Endothelial cell of umbilical vein (primary cell): ENCODE measurements around the gene CISH. TPM values are rescaled to one million over a fixed set of nuclear protein-coding genes. Genes with fewer than 3 reads are reported as not detected.

Experiments used
- BruUV-seq: library from RNA; stranded (reverse); fragments of 400-500 nt; replicated peaks from 2 replicates; lab custom pipeline; 2021; lab: Mats Ljungman, UMichigan
- CTCF ChIA-PET: fragments of 300-600, 350-600 bp; sonication (Branson Sonifier 250); formaldehyde crosslinking; loops from one replicate; lab custom pipeline; 2021; ENCODE audit warnings: antibody characterized with exemption, inconsistent platforms; lab: Charles Lee
- POLR2A ChIA-PET: fragments of 300-600, 350-600 bp; sonication (Branson Sonifier 250); formaldehyde crosslinking; loops from one replicate; lab custom pipeline; 2021; ENCODE audit warnings: antibody characterized with exemption, inconsistent platforms; lab: Charles Lee
- DNase-seq: peaks from one replicate; pipeline ENCODE4 v3.0.0-alpha.2; 2011; ENCODE audit warnings: low read depth, low spot score
- FAIRE-seq: peaks from 2 replicates; lab custom pipeline; 2011; peaks lifted over from hg19 to GRCh38; lab: Jason Lieb, UNC
- H2AFZ ChIP-seq: 2 replicates; pipeline ENCODE4 v1.6.0; 2012; ENCODE audit warnings: low read depth, low read length, control low read depth, inconsistent platforms
- H3K27ac ChIP-seq: 2 replicates; pipeline ENCODE4 v1.5.1; 2011; ENCODE audit warnings: low read depth, mild to moderate bottlenecking, control low read depth, low read length, moderate library complexity; ENCODE audit not compliant: insufficient read depth
- H3K27me3 ChIP-seq, 2 experiments: 2 replicates each; pipeline versions ENCODE4 v1.6.0 to v1.6.1; 2011; ENCODE audit warnings: low read length in 2 of 2, mixed read lengths in 1 of 2; ENCODE audit not compliant: control insufficient read depth in 2 of 2, insufficient read depth in 2 of 2
- H3K36me3 ChIP-seq, 2 experiments: 2 replicates in 1 of 2; 3 replicates in 1 of 2; pipeline ENCODE4 v1.5.1; 2011; ENCODE audit warnings: low read length in 2 of 2, mild to moderate bottlenecking in 1 of 2, moderate library complexity in 1 of 2; ENCODE audit not compliant: control insufficient read depth in 2 of 2, insufficient read depth in 2 of 2; ENCODE audit errors: extremely low read depth in 1 of 2
- H3K4me1 ChIP-seq: 3 replicates; pipeline ENCODE4 v1.5.1; 2011; ENCODE audit warnings: mild to moderate bottlenecking, low read length; ENCODE audit not compliant: control insufficient read depth, insufficient read depth; ENCODE audit errors: extremely low read depth
- H3K4me2 ChIP-seq: 2 replicates; pipeline ENCODE4 v1.6.1; 2011; ENCODE audit warnings: low read length, control low read depth, mixed read lengths; ENCODE audit not compliant: insufficient read depth
- H3K4me3 ChIP-seq, 3 experiments: fragments of 200-600 bp in 1 of 3; sonication (generic), shearing (Covaris generic) in 1 of 3; replicated peaks in 1 of 3; 2 replicates each; pipeline ENCODE4 v1.5.1; 2011 to 2016; ENCODE audit warnings: control low read depth in 3 of 3, low read length in 3 of 3, mild to moderate bottlenecking in 2 of 3, inconsistent platforms in 1 of 3, low read depth in 1 of 3, moderate library complexity in 1 of 3; ENCODE audit not compliant: insufficient read depth in 1 of 3
- H3K79me2 ChIP-seq: 2 replicates; pipeline ENCODE4 v1.6.0; 2012; ENCODE audit warnings: low read length, inconsistent platforms; ENCODE audit not compliant: control insufficient read depth, insufficient read depth
- H3K9ac ChIP-seq: replicated peaks from 2 replicates; pipeline ENCODE3; 2011; ENCODE audit warnings: low read length, control low read depth; ENCODE audit not compliant: insufficient read depth; ENCODE audit errors: extremely low read depth
- H3K9me1 ChIP-seq: replicated peaks from 3 replicates; pipeline ENCODE4 v1.6.0; 2011; ENCODE audit warnings: mild to moderate bottlenecking, low read length; ENCODE audit not compliant: control insufficient read depth, insufficient read depth; ENCODE audit errors: extremely low read depth
- H3K9me3 ChIP-seq: replicated peaks from 2 replicates; pipeline ENCODE4 v1.5.1; 2012; ENCODE audit warnings: low read length, inconsistent platforms; ENCODE audit not compliant: control insufficient read depth, insufficient read depth
- H4K20me1 ChIP-seq: replicated peaks from 2 replicates; pipeline ENCODE3; 2011; ENCODE audit warnings: mild to moderate bottlenecking, low read length; ENCODE audit not compliant: control insufficient read depth, insufficient read depth; ENCODE audit errors: extremely low read depth
- EZH2 ChIP-seq: IDR thresholded peaks from 2 replicates; pipeline ENCODE4 v1.6.1; 2012; ENCODE audit warnings: borderline replicate concordance, low read depth, mild to moderate bottlenecking, moderate library complexity, low read length, inconsistent platforms; ENCODE audit not compliant: severe bottlenecking
- FOS ChIP-seq: IDR thresholded peaks from 2 replicates; pipeline ENCODE4 v1.6.1; 2011; ENCODE audit warnings: mild to moderate bottlenecking, low read length, moderate library complexity, borderline replicate concordance; ENCODE audit not compliant: insufficient read depth
- GATA2 ChIP-seq: IDR thresholded peaks from 2 replicates; pipeline ENCODE4 v1.7.0; 2011; ENCODE audit warnings: low read depth, mild to moderate bottlenecking, moderate library complexity, mixed read lengths, low read length; ENCODE audit not compliant: insufficient read length, insufficient read depth
- MYC ChIP-seq: IDR thresholded peaks from one replicate; pipeline ENCODE4 v1.6.1; 2011; ENCODE audit warnings: mild to moderate bottlenecking, low read depth, low read length
- POLR2A ChIP-seq: IDR thresholded peaks from 2 replicates; pipeline ENCODE4 v1.6.1; 2012; ENCODE audit warnings: low read depth, mild to moderate bottlenecking, control low read depth, low read length
- POLR2AphosphoS5 ChIP-seq: IDR thresholded peaks from 2 replicates; pipeline ENCODE4 v1.6.1; 2012; ENCODE audit warnings: low read depth, mild to moderate bottlenecking, control low read depth, low read length, moderate library complexity; ENCODE audit not compliant: insufficient read depth
- dilution Hi-C: fragments of 300-500 bp; cut with MboI; formaldehyde crosslinking; loops from one replicate; pipeline ENCODE4 v1.15.0; 2019; ENCODE audit warnings: low sequenced_read_pairs; ENCODE audit not compliant: extremely low pct_ligation_motif_present
- intact Hi-C: fragments of 100-400 bp; cut with micrococcal nuclease; formaldehyde crosslinking; loops from one replicate; pipeline ENCODE4 v1.10.0; 2022
- polyA plus RNA-seq, 4 experiments: library from polyadenylated mRNA; depleted of rRNA in 3 of 4; stranded (reverse) in 3 of 4; unstranded in 1 of 4; fragments of >200 nt; gene quantifications; 2 replicates each; pipeline versions ENCODE4 v1.2.1 to v1.2.3, GENCODE V29; 2011 to 2012; ENCODE audit warnings: missing spikeins in 1 of 4
- total RNA-seq: library from RNA; stranded (reverse); gene quantifications from 2 replicates; pipeline ENCODE4 v1.2.3, GENCODE V29; 2021
- TF ChIP-seq, protein P1 (sequence below): IDR thresholded peaks from 2 replicates; pipeline ENCODE4 v1.6.1; 2011; ENCODE audit not compliant: insufficient read depth, insufficient read length
- TF ChIP-seq, protein P2 (sequence below), 2 donors: IDR thresholded peaks; 1 replicate in 1 of 2; 2 replicates in 1 of 2; pipeline ENCODE4 v1.5.1; 2011; ENCODE audit warnings: low read length in 2 of 2, mild to moderate bottlenecking in 2 of 2, moderate library complexity in 2 of 2, control low read depth in 1 of 2, inconsistent platforms in 1 of 2, low read depth in 1 of 2; ENCODE audit not compliant: insufficient read depth in 1 of 2; ENCODE audit errors: extremely low read depth in 1 of 2

CISH gene
- total and polyA plus RNA-seq, 2 donors (not counting 3 experiments of a cell fraction or from before 2014, with no cell fraction given), result 2.2 to 4.1 TPM

DNA sequence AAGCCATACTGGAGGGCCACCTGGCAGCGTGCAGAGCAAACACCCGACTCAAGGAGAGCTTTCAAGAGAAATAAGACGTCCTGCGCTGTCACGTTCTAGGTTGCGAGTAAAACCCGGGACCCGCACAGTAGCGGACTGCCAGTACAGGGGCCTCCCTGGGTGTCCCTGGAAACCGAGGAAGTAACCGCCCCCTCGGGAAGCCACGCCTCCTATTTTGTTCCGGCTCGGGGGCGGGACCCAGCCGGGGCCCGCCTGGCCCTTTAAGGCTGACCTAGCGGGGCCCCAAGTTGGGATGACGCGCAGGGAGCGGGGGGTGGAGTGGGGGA, 5.2 kb upstream of the CISH start:
- POLR2A ChIA-PET, result no interaction called here

More for the DNA sequence above, 5.2 kb upstream of the CISH start:
- H2AFZ ChIP-seq, result peak overlapping the region; percentile 99
- H3K4me1 ChIP-seq, result peaks cover 22% of the 10 kb centered on the region
- H3K36me3 ChIP-seq, result no peaks in the 10 kb centered on the region
- H3K9me1 ChIP-seq, result no peaks in the 10 kb centered on the region
- no peak overlapping the region for H3K27ac ChIP-seq
- TF ChIP-seq, protein P1, sequence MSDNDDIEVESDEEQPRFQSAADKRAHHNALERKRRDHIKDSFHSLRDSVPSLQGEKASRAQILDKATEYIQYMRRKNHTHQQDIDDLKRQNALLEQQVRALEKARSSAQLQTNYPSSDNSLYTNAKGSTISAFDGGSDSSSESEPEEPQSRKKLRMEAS, result no peak
- peak; percentile 22 for TF ChIP-seq POLR2A
- TF ChIP-seq, protein P2, sequence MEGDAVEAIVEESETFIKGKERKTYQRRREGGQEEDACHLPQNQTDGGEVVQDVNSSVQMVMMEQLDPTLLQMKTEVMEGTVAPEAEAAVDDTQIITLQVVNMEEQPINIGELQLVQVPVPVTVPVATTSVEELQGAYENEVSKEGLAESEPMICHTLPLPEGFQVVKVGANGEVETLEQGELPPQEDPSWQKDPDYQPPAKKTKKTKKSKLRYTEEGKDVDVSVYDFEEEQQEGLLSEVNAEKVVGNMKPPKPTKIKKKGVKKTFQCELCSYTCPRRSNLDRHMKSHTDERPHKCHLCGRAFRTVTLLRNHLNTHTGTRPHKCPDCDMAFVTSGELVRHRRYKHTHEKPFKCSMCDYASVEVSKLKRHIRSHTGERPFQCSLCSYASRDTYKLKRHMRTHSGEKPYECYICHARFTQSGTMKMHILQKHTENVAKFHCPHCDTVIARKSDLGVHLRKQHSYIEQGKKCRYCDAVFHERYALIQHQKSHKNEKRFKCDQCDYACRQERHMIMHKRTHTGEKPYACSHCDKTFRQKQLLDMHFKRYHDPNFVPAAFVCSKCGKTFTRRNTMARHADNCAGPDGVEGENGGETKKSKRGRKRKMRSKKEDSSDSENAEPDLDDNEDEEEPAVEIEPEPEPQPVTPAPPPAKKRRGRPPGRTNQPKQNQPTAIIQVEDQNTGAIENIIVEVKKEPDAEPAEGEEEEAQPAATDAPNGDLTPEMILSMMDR (IDR thresholded peaks at IDR 0.05; ENCODE audit: extremely low read depth in 1 of 2, insufficient read depth in 1 of 2, low read depth in 1 of 2, low read length in 2 of 2), result no peak
- TF ChIP-seq POLR2AphosphoS5, result peak; percentile 13
- TF ChIP-seq FOS, result no peak
- no peak for TF ChIP-seq EZH2
- TF ChIP-seq GATA2, result no peak
- no peak for TF ChIP-seq MYC
- H3K9ac ChIP-seq, result no peak overlapping the region
- BruUV-seq, result no TSS peak
- FAIRE-seq, result peak; percentile 86
- intact Hi-C loops (loop anchor here (1.0 to 10.0 kb wide), 7 partner anchors 36 to 1058 kb away; partner anchors contain the start of genes MANF, RBM15B and TEX264), dilution Hi-C loops (no loop called here)
- no peaks in the 10 kb centered on the region for H3K27me3 ChIP-seq
- H4K20me1 ChIP-seq, result no peaks in the 10 kb centered on the region
- H3K4me2 ChIP-seq, result peak overlapping the region; percentile 90
- H3K4me3 ChIP-seq, result peak overlapping the region; percentile 71 to 83 (median 76)
- H3K79me2 ChIP-seq, result no peaks in the 10 kb centered on the region
- peak; percentile 84 for DNase-seq
- CTCF ChIA-PET, result interaction anchor here (0.8 to 3.5 kb wide), 24 partner anchors 9 to 1065 kb away, joined by 3 to 65 read pairs (median 6); partner anchors contain the start of genes HEMK1 and MANF
- H3K9me3 ChIP-seq, result no peaks in the 10 kb centered on the region
